H9 (cell line): ENCODE measurements around the gene ZNF776. TPM values are rescaled to one million over a fixed set of nuclear protein-coding genes. Genes with fewer than 3 reads are reported as not detected.

Source experiments
- DNase-seq: peaks from one replicate; pipeline ENCODE4 v3.0.0-alpha.2; 2017
- H2AFZ ChIP-seq: one replicate; pipeline ENCODE4 v1.6.1; 2013; ENCODE audit warnings: mild to moderate bottlenecking, low read length, control low read depth, moderate library complexity
- H2AK5ac ChIP-seq: 2 replicates; pipeline ENCODE4 v1.6.1; 2013; ENCODE audit warnings: low read length, control low read depth, mixed read lengths; ENCODE audit not compliant: insufficient read length
- H2BK120ac ChIP-seq: one replicate; pipeline ENCODE4 v1.6.1; 2013; ENCODE audit warnings: low read depth, mild to moderate bottlenecking, low read length, control low read depth, inconsistent platforms; ENCODE audit not compliant: poor library complexity, severe bottlenecking
- H2BK12ac ChIP-seq: 2 replicates; pipeline ENCODE4 v1.6.1; 2013; ENCODE audit warnings: low read length, control low read depth, mixed read lengths, low read depth; ENCODE audit not compliant: insufficient read length
- H2BK15ac ChIP-seq: 2 replicates; pipeline ENCODE4 v1.6.1; 2013; ENCODE audit warnings: low read depth, low read length, control low read depth
- H2BK20ac ChIP-seq: one replicate; pipeline ENCODE4 v1.6.1; 2013; ENCODE audit warnings: low read depth, mild to moderate bottlenecking, low read length, control low read depth, inconsistent platforms; ENCODE audit not compliant: poor library complexity, severe bottlenecking
- H2BK5ac ChIP-seq: 2 replicates; pipeline ENCODE4 v1.6.1; 2013; ENCODE audit warnings: low read length, control low read depth, mixed read lengths; ENCODE audit not compliant: insufficient read length
- H3K14ac ChIP-seq: 2 replicates; pipeline ENCODE4 v1.6.1; 2013; ENCODE audit warnings: low read length, control low read depth; ENCODE audit not compliant: insufficient read depth
- H3K18ac ChIP-seq: 2 replicates; pipeline ENCODE4 v1.6.1; 2013; ENCODE audit warnings: low read depth, mild to moderate bottlenecking, mixed read lengths, low read length, control low read depth; ENCODE audit not compliant: insufficient read length
- H3K23ac ChIP-seq: 2 replicates; pipeline ENCODE4 v1.6.1; 2013; ENCODE audit warnings: low read length, control low read depth, mixed read lengths, low read depth; ENCODE audit not compliant: insufficient read length
- H3K23me2 ChIP-seq: 2 replicates; pipeline ENCODE4 v1.6.1; 2013; ENCODE audit warnings: low read depth, mild to moderate bottlenecking, mixed read lengths, low read length, control low read depth; ENCODE audit not compliant: insufficient read length, poor library complexity, severe bottlenecking
- H3K27ac ChIP-seq: 2 replicates; pipeline ENCODE4 v1.5.1; 2013; ENCODE audit warnings: low read length, control low read depth, mixed read lengths, low read depth; ENCODE audit not compliant: insufficient read length
- H3K27me3 ChIP-seq: 2 replicates; pipeline ENCODE4 v1.6.1; 2013; ENCODE audit warnings: low read length, control low read depth, inconsistent platforms; ENCODE audit not compliant: insufficient read depth
- H3K4ac ChIP-seq: 2 replicates; pipeline ENCODE4 v1.6.1; 2013; ENCODE audit warnings: low read depth, mild to moderate bottlenecking, control low read depth, inconsistent platforms, low read length, moderate library complexity
- H3K4me1 ChIP-seq: 2 replicates; pipeline ENCODE4 v1.6.1; 2013; ENCODE audit warnings: low read length, control low read depth, inconsistent platforms; ENCODE audit not compliant: insufficient read depth
- H3K4me2 ChIP-seq: 2 replicates; pipeline ENCODE4 v1.6.1; 2013; ENCODE audit warnings: low read length, control low read depth, mixed read lengths; ENCODE audit not compliant: insufficient read length, insufficient read depth
- H3K56ac ChIP-seq: 2 replicates; pipeline ENCODE4 v1.6.1; 2013; ENCODE audit warnings: low read depth, mild to moderate bottlenecking, mixed read lengths, low read length, control low read depth; ENCODE audit not compliant: insufficient read length
- H3K79me1 ChIP-seq: 2 replicates; pipeline ENCODE4 v1.6.1; 2013; ENCODE audit warnings: low read depth, mild to moderate bottlenecking, moderate library complexity, low read length, control low read depth, inconsistent platforms; ENCODE audit not compliant: insufficient read depth, poor library complexity, severe bottlenecking
- H3K79me2 ChIP-seq: 2 replicates; pipeline ENCODE4 v1.6.1; 2013; ENCODE audit warnings: low read length, control low read depth, inconsistent platforms; ENCODE audit not compliant: insufficient read depth
- H3K9ac ChIP-seq: 2 replicates; pipeline ENCODE4 v1.6.1; 2013; ENCODE audit warnings: low read length, control low read depth, mixed read lengths; ENCODE audit not compliant: insufficient read length; ENCODE audit errors: extremely low read depth
- H3K9me3 ChIP-seq: one replicate; pipeline ENCODE4 v1.6.1; 2013; ENCODE audit warnings: low read depth, low read length, inconsistent platforms; ENCODE audit not compliant: control insufficient read depth
- H3T11ph ChIP-seq: one replicate; pipeline ENCODE4 v1.6.1; 2013; ENCODE audit warnings: mild to moderate bottlenecking, low read length, control low read depth, inconsistent platforms
- H4K20me1 ChIP-seq: one replicate; pipeline ENCODE4 v1.6.1; 2013; ENCODE audit not compliant: control insufficient read depth, insufficient read length, insufficient read depth
- H4K5ac ChIP-seq: 2 replicates; pipeline ENCODE4 v1.6.1; 2013; ENCODE audit warnings: low read depth, mild to moderate bottlenecking, mixed read lengths, low read length, control low read depth; ENCODE audit not compliant: insufficient read length
- H4K8ac ChIP-seq: replicated peaks from 2 replicates; pipeline ENCODE4 v1.6.1; 2013; ENCODE audit warnings: low read length, control low read depth, mixed read lengths, low read depth; ENCODE audit not compliant: insufficient read length
- H4K91ac ChIP-seq: 2 replicates; pipeline ENCODE4 v1.6.1; 2013; ENCODE audit warnings: low read depth, mild to moderate bottlenecking, moderate library complexity, mixed read lengths, low read length, control low read depth; ENCODE audit not compliant: insufficient read length
- H3K27ac Mint-ChIP-seq, 3 experiments: 2 replicates in 2 of 3; 3 replicates in 1 of 3; pipeline ENCODE4 v1.8.0; 2020 to 2021; ENCODE audit warnings: mixed read lengths in 3 of 3, mild to moderate bottlenecking in 1 of 3, moderate library complexity in 1 of 3
- H3K27me3 Mint-ChIP-seq: 2 replicates; pipeline ENCODE4 v1.8.0; 2021; ENCODE audit warnings: low read depth, mild to moderate bottlenecking, moderate library complexity, mixed read lengths
- H3K36me3 Mint-ChIP-seq, 3 experiments: 2 replicates in 2 of 3; 3 replicates in 1 of 3; pipeline ENCODE4 v1.8.0; 2020 to 2021; ENCODE audit warnings: low read depth in 3 of 3, mixed read lengths in 3 of 3; ENCODE audit not compliant: insufficient read depth in 1 of 3
- H3K4me1 Mint-ChIP-seq, 2 experiments: 2 replicates each; pipeline ENCODE4 v1.8.0; 2020; ENCODE audit warnings: mixed read lengths in 2 of 2
- H3K4me3 Mint-ChIP-seq, 2 experiments: 2 replicates in 1 of 2; 3 replicates in 1 of 2; pipeline ENCODE4 v1.8.0; 2020 to 2021; ENCODE audit warnings: mild to moderate bottlenecking in 2 of 2, mixed read lengths in 2 of 2, moderate library complexity in 1 of 2
- H3K9me3 Mint-ChIP-seq, 2 experiments: 2 replicates in 1 of 2; 3 replicates in 1 of 2; pipeline ENCODE4 v1.8.0; 2020; ENCODE audit warnings: mild to moderate bottlenecking in 2 of 2, mixed read lengths in 2 of 2, moderate library complexity in 1 of 2
- CTCF ChIP-seq: fragments of 200-600 bp; sonication (generic); conservative IDR thresholded peaks from 3 replicates; pipeline ENCODE4 v1.8.0; 2021; ENCODE audit warnings: antibody characterized with exemption, mild to moderate bottlenecking
- WGBS: extraction: QIAGEN DNeasy Blood & Tissue Kit; methylation state at CpG from one replicate; pipeline ENCODE4 v1.1.7; 2013; ENCODE audit warnings: missing lambda C conversion rate, low lambda C conversion rate, mixed read lengths; ENCODE audit not compliant: insufficient read length; ENCODE audit errors: extremely low coverage; 5-methylcytosine and 5-hydroxymethylcytosine counted together
- total RNA-seq: library from RNA; stranded (reverse); gene quantifications from 2 replicates; pipeline ENCODE4 v1.2.1, GENCODE V29; 2021

Gene ZNF776
- total RNA-seq, 1 experiment from 2014 or later, result 19.7 TPM

- Histone ChIP-seq H3K9me3 (peaks cover 16% of the 10 kb centered on the region), H2AK5ac (no peak overlapping the region), H4K20me1 (no peaks in the 10 kb centered on the region), H4K8ac (no peak overlapping the region), H4K5ac (no peak overlapping the region), H2AFZ (no peak overlapping the region), H2BK20ac (no peak overlapping the region), H3K27me3 (no peaks in the 10 kb centered on the region), H3K79me1 (no peaks in the 10 kb centered on the region), H3K79me2 (peaks cover 12% of the 10 kb centered on the region; the same call in 1 of the 2 replicates), H2BK120ac (no peak overlapping the region), H2BK12ac (no peak overlapping the region), H3K4me2 (no peak overlapping the region), H2BK5ac (no peak overlapping the region), H3K4ac (no peak overlapping the region), H3K27ac (no peak overlapping the region), H3K23me2 (no peaks in the 10 kb centered on the region), H3K9ac (no peak overlapping the region), H3T11ph (no peak overlapping the region), H4K91ac (no peak overlapping the region), H3K14ac (no peak overlapping the region), H3K4me1 (peaks cover 9% of the 10 kb centered on the region; the same call in 1 of the 2 replicates), H3K18ac (no peak overlapping the region), H3K56ac (no peak overlapping the region), H3K23ac (no peak overlapping the region), H2BK15ac (no peak overlapping the region)
- H3K4me3 Mint-ChIP-seq, result no peak overlapping the region; a peak in 1 of 5 replicates
- H3K27me3 Mint-ChIP-seq, result no peaks in the 10 kb centered on the region; the same call in 1 of the 2 replicates
- H3K27ac Mint-ChIP-seq, result no peak overlapping the region
- no peak for DNase-seq
- WGBS, result no CpG with 5 or more reads among the region's 6 CpGs
- H3K36me3 Mint-ChIP-seq, result peaks cover 81 to 92% (median 90%) of the 10 kb centered on the region in 3 experiments
- H3K9me3 Mint-ChIP-seq, result peaks cover 19 to 28% of the 10 kb centered on the region in 2 experiments
- peaks cover 31 to 38% of the 10 kb centered on the region in 2 experiments for H3K4me1 Mint-ChIP-seq
- TF ChIP-seq CTCF, result no peak
These were observed 45.0 kb upstream of the ZNF776 start for GRCh38 chr19:57701625-57702024.
